ENCODE measurements around the gene PRKCZ. TPM values are rescaled to one million over a fixed set of nuclear protein-coding genes. Genes with fewer than 3 reads are reported as not detected.

Gene PRKCZ
- total and polyA plus RNA-seq, 4 donors: 4.8 to 9.9 (median 8.4) TPM

DNA sequence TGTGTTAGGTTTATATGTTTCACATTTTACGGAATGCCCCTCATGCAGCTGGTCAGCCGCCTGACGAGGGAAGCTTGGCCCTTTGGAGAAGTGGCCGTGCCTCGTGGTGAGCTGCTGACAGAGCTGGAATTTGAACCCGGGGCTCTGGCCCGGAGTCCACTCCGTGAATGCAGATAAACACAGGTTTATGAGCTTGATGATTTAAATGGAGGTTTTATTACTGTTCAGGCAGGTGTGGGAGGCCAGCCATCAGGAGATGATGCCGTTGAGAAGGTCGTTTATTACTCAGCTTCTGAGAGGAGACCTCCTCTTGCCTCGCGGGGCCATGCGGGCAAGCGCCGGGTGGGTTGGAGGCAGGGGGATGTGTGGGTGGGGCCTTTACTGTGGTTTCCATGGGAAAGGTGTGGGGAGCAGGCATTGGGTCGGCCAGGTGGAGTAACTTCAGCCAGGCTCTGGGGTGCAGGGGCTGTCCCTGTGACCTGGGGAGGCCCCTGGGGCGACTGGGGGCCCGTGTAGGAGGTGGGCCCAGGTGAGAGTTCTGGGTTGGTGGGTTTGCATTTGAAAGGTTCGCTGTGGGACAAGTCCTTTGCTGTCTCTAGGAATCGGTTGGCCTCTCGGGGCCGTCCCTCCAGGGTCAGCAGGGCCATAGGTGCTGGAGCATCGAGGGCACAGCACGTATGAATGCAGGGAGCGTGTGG is 22.0 kb downstream of the PRKCZ start:
- Histone ChIP-seq H3K27ac (ENCODE audit: low read depth in 1 of 2, low read length in 2 of 2) (no peak overlapping the region), H3K9ac (ENCODE audit: low read depth in 1 of 2, low read length in 2 of 2) (no peak overlapping the region), H3K9me3 (ENCODE audit: control insufficient read depth in 4 of 4, low read length in 3 of 4) (peaks cover 0 to 7% (median 5%) of the 10 kb centered on the region in 4 donors), H3K36me3 (ENCODE audit: control insufficient read depth in 4 of 4, insufficient read depth in 3 of 4, low read depth in 1 of 4, low read length in 3 of 4) (peaks cover 4 to 16% (median 5%) of the 10 kb centered on the region in 4 donors), H3K27me3 (ENCODE audit: control insufficient read depth in 4 of 4, insufficient read depth in 4 of 4, low read length in 3 of 4) (no peaks in the 10 kb centered on the region), H3K4me1 (ENCODE audit: control insufficient read depth in 4 of 4, insufficient read depth in 4 of 4, low read length in 3 of 4) (no peaks in the 10 kb centered on the region), H3K4me3 (ENCODE audit: low read depth in 1 of 3, low read length in 3 of 3) (no peak overlapping the region)
- WGBS: 84% methylated on average over 25 of the region's 25 CpGs
- no peak for TF ChIP-seq TAF1 (conservative IDR thresholded peaks at IDR 0.05)
- no peak for TF ChIP-seq RXRA (IDR thresholded peaks at IDR 0.05)
- TF ChIP-seq NR2F2 (IDR thresholded peaks at IDR 0.05): no peak
- no peak for TF ChIP-seq RAD21 (IDR thresholded peaks at IDR 0.05)
- no peak for TF ChIP-seq HNF4A (conservative IDR thresholded peaks at IDR 0.05)
- TF ChIP-seq, protein P1, sequence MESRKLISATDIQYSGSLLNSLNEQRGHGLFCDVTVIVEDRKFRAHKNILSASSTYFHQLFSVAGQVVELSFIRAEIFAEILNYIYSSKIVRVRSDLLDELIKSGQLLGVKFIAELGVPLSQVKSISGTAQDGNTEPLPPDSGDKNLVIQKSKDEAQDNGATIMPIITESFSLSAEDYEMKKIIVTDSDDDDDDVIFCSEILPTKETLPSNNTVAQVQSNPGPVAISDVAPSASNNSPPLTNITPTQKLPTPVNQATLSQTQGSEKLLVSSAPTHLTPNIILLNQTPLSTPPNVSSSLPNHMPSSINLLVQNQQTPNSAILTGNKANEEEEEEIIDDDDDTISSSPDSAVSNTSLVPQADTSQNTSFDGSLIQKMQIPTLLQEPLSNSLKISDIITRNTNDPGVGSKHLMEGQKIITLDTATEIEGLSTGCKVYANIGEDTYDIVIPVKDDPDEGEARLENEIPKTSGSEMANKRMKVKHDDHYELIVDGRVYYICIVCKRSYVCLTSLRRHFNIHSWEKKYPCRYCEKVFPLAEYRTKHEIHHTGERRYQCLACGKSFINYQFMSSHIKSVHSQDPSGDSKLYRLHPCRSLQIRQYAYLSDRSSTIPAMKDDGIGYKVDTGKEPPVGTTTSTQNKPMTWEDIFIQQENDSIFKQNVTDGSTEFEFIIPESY (IDR thresholded peaks at IDR 0.05): no peak
- TF ChIP-seq, protein P2, sequence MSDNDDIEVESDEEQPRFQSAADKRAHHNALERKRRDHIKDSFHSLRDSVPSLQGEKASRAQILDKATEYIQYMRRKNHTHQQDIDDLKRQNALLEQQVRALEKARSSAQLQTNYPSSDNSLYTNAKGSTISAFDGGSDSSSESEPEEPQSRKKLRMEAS (IDR thresholded peaks at IDR 0.05): no peak
- DNase-seq (ENCODE audit: low spot score): no peak

DNA sequence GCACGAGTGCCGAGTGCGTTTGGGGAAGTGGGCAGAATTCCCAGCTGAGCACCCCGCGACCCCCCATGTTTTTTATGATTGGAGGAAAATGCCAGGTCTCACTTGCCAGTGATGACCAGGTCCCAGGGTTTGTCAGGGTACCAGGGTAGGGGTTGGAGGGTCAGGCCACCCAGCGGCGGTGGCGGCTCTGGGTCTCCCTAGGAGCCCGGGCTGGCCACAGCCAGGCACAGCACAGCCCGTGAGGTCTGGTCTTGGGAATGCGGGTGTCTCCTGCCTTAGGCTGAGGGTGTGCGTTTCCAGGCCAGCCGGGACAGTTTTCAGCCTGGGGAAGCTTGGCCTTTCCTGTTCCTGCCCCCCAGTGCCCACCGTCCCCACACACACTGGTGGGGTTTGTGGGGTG is 22.7 kb downstream of the PRKCZ start:
- no peak for DNase-seq (ENCODE audit: low spot score)
- Histone ChIP-seq H3K9ac (ENCODE audit: low read depth in 1 of 2, low read length in 2 of 2) (no peak overlapping the region), H3K27ac (ENCODE audit: low read depth in 1 of 2, low read length in 2 of 2) (no peak overlapping the region), H3K4me3 (ENCODE audit: low read depth in 1 of 3, low read length in 3 of 3) (no peak overlapping the region), H3K36me3 (ENCODE audit: control insufficient read depth in 4 of 4, insufficient read depth in 3 of 4, low read depth in 1 of 4, low read length in 3 of 4) (peaks cover 5 to 21% (median 7%) of the 10 kb centered on the region in 4 donors), H3K27me3 (ENCODE audit: control insufficient read depth in 4 of 4, insufficient read depth in 4 of 4, low read length in 3 of 4) (no peaks in the 10 kb centered on the region), H3K9me3 (ENCODE audit: control insufficient read depth in 4 of 4, low read length in 3 of 4) (peaks cover under 1 to 12% (median 8%) of the 10 kb centered on the region in 4 donors), H3K4me1 (ENCODE audit: control insufficient read depth in 4 of 4, insufficient read depth in 4 of 4, low read length in 3 of 4) (no peaks in the 10 kb centered on the region)
- TF ChIP-seq HNF4G (IDR thresholded peaks at IDR 0.05): no peak
- TF ChIP-seq, protein P1 (IDR thresholded peaks at IDR 0.05): no peak
- 95% methylated on average over 14 of the region's 14 CpGs for WGBS

DNA sequence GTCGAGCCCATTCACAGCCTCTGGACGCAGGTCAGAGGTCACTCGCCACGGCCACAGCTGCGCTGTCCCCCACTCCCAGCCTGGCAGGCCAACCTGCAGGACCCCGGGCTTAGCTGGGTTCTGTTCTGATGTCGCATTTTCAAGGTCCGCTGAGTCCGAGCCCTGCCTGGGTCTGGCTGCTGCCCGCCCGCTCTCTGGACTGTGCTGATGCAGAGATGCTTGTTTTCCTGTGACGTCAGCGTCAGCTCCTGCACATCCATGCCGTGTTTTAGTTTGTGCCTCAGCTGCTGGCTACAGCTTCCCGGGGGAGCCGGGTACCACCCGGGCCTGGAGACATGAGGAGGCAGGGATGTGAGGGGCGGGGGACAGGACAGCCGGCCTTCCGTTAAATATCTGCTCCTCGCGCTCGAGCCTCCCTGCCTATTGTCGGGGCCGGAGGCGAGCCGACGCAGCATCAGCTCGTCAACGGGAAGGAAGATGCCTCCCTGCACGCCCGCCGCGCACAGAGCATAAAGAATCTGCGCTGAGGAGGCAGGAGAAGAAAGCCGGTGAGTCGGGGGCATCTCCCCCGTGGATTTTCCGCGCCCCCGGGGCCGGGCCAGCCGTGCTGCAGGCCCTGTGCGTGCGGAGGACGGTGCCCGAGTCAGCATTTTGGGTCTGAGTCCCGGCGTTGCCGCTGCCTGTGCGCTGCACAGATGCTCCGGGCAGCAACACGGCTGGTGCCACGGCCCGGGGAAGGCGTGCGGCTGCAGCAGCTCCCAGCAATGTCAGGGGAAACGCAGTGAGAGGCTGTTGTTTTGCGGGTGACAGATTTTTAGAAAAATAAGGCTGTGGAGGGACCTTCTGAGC is 23.4 kb downstream of the PRKCZ start:
- H3K36me3 ChIP-seq (ENCODE audit: control insufficient read depth in 4 of 4, insufficient read depth in 3 of 4, low read depth in 1 of 4, low read length in 3 of 4): peaks cover 5 to 16% (median 13%) of the 10 kb centered on the region in 4 donors
- H3K4me3 ChIP-seq (ENCODE audit: low read depth in 1 of 3, low read length in 3 of 3): no peak overlapping the region
- H3K9me3 ChIP-seq (ENCODE audit: control insufficient read depth in 4 of 4, low read length in 3 of 4): peaks cover 3 to 20% (median 12%) of the 10 kb centered on the region in 4 donors
- no peak overlapping the region for H3K9ac ChIP-seq (ENCODE audit: low read depth in 1 of 2, low read length in 2 of 2)
- H3K27me3 ChIP-seq (ENCODE audit: control insufficient read depth in 4 of 4, insufficient read depth in 4 of 4, low read length in 3 of 4): no peaks in the 10 kb centered on the region
- no peak for DNase-seq (ENCODE audit: low spot score)
- no peak overlapping the region for H3K27ac ChIP-seq (ENCODE audit: low read depth in 1 of 2, low read length in 2 of 2)
- WGBS: 89% methylated on average over 59 of the region's 59 CpGs
- no peaks in the 10 kb centered on the region for H3K4me1 ChIP-seq (ENCODE audit: control insufficient read depth in 4 of 4, insufficient read depth in 4 of 4, low read length in 3 of 4)
- TF ChIP-seq RXRA (IDR thresholded peaks at IDR 0.05) (no peak), YY1 (IDR thresholded peaks at IDR 0.05) (no peak), NR2F2 (IDR thresholded peaks at IDR 0.05) (no peak), HNF4G (IDR thresholded peaks at IDR 0.05) (no peak), TAF1 (conservative IDR thresholded peaks at IDR 0.05) (no peak), JUND (IDR thresholded peaks at IDR 0.05) (no peak), RAD21 (IDR thresholded peaks at IDR 0.05) (no peak), FOXA2 (IDR thresholded peaks at IDR 0.05) (no peak), HNF4A (conservative IDR thresholded peaks at IDR 0.05) (no peak)
- TF ChIP-seq, protein P3, sequence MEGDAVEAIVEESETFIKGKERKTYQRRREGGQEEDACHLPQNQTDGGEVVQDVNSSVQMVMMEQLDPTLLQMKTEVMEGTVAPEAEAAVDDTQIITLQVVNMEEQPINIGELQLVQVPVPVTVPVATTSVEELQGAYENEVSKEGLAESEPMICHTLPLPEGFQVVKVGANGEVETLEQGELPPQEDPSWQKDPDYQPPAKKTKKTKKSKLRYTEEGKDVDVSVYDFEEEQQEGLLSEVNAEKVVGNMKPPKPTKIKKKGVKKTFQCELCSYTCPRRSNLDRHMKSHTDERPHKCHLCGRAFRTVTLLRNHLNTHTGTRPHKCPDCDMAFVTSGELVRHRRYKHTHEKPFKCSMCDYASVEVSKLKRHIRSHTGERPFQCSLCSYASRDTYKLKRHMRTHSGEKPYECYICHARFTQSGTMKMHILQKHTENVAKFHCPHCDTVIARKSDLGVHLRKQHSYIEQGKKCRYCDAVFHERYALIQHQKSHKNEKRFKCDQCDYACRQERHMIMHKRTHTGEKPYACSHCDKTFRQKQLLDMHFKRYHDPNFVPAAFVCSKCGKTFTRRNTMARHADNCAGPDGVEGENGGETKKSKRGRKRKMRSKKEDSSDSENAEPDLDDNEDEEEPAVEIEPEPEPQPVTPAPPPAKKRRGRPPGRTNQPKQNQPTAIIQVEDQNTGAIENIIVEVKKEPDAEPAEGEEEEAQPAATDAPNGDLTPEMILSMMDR (IDR thresholded peaks at IDR 0.05; ENCODE audit: low read depth, low read length, missing input control): no peak
- TF ChIP-seq, protein P1 (IDR thresholded peaks at IDR 0.05): no peak
- TF ChIP-seq, protein P2 (IDR thresholded peaks at IDR 0.05): no peak
